HG03175 (cell line): ENCODE data around the gene PTPRN2.
"Not testable (repeated sequence)": the region's sequence is repeated elsewhere in the genome, so short reads cannot be mapped to it uniquely, and the experiment has no call there.

Source experiments
- ATAC-seq: cut with Tn5 transposase; IDR thresholded peaks from one replicate; pipeline ENCODE4 v1.9.1; 2021; ENCODE audit warnings: mild to moderate bottlenecking, moderate library complexity; ENCODE audit not compliant: unreplicated experiment

PTPRN2 gene

DNA sequence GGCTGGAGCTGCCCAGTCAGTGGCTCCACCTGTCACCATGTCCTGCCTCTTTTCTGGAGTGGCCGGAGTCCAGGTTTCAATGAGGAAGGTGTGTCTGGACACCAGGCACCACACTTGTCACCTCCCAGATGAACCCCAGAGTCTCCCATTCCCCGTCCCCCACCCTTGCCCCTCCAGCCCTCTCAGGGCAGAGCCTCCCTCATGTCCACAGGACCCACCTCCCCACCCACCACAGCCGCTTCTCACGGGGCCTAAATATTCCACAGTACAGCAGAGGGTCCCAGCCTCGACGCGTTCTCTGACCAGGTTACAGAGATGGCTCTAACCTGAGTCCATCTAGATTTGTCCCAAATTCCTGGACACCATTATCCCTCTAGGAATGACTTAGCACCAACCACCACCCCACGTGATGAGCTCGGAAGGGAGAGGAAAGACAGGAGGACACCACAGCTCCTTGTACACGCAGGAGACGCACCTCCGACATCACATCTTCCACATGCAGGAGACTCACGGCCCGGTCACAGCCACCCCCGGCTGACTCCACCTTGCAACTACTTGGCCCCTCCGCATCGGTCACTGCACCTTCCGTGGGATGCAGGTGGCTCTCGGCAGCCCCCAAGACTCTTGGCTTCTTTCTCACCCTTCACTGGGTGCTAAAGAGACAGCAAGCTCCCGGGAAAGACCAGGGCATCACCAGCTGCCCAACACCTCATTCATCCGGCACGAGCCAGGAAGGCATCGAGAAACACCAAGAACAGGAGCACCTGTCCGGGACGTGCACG, 690.7 kb downstream of the PTPRN2 start:
- no peak for ATAC-seq

DNA sequence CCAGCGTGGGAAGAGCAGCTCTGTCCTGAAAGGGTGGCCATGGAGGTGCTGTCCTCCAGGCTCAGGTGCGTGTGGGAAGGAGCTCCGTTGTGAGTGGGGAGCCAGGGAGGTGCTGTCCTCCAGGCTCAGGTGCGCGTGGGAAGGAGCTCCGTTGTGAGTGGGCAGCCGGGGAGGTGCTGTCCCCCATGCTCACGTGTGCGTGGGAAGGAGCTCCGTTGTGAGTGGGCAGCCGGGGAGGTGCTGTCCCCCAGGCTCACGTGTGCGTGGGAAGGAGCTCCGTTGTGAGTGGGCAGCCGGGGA, 691.3 kb downstream of the PTPRN2 start:
- ATAC-seq = not testable (repeated sequence)

DNA sequence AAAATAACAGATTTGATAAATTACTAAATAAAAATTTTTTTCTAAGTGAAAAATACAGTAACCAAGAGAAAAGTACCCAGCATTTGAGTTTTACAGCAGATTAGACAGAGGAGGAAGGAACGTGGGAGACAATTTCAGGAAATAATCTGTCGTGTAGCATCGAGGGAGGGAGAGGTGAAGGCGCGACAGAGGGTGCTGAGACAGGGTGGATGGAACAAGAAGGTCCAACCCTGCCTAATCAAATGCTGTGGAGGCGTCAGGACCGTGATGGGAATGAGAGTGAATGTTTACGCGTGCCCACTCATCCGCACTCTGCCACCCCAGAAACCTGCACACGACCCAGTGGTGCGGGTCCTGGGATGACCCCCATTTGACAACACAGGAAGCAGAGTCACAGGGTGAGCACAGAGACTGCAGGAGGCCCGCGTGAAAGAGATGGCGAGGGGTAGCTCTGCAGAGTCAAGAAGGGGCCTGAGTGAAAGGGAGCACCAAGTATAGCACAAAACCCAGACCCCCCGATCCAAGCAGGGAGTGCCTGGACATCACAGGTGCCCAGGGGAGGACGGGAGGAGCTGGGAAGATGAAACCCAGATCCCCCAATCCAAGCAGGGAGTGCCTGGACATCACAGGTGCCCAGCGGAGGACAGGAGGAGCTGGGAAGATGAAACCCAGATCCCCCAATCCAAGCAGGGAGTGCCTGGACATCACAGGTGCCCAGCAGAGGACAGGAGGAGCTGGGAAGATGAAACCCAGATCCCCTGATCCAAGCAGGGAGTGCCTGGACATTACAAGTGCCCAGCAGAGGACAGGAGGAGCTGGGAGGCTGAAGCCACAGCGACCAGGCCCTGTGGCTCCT, 691.9 kb downstream of the PTPRN2 start:
- no peak for ATAC-seq

DNA sequence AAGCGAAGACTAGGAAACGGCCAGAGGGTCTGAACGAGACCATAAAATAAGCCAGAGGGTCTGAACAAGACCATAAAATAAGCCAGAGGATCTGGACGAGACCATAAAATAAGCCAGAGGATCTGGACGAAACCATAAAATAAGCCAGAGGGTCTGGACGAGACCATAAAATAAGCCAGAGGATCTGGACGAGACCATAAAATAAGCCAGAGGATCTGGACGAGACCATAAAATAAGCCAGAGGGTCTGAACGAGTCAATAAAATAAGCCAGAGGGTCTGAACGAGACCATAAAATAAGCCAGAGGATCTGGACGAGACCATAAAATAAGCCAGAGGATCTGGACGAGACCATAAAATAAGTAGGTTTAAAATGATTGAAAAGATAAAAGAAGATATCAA, 692.5 kb downstream of the PTPRN2 start:
- not testable (repeated sequence) for ATAC-seq

GRCh38 chr7:157893535-157894044, 694.0 kb downstream of the PTPRN2 start:
- ATAC-seq = no peak

DNA sequence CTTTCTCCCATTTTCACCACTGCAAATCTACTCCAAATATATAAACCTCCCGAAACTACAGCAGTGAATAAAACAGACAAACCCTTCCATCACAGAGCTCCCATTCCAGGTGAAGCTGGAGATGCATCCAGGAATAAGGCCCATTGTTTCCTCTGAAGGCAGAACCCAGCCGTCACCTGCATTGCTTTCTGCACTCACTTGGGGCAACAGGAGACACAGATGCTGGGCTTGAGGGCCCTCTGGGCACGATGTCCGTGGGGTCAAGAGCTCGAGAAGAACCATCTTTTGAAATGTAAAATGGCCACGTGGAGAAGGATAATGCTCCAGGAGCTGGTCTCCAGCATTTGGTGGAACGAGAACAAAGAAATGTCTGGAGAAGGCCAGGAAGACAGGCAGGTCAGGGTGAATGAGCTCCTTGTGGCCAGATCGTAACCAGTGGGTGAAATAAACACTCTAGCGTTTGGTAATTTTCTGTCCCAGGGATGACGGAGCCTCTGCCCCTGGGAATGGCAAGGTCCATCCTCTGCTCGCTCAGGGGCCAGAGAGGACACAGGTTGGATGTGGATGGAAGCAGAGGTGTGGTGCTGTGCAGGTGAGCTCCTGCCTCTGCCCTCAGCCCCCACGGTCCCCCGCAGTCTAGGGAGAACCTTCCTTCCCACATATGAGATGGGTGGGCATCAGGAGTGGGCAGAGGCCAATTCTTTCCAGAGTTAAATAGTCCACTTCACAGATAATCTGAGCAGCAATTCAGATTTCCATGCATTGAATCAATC, 694.7 kb downstream of the PTPRN2 start:
- no peak for ATAC-seq

DNA sequence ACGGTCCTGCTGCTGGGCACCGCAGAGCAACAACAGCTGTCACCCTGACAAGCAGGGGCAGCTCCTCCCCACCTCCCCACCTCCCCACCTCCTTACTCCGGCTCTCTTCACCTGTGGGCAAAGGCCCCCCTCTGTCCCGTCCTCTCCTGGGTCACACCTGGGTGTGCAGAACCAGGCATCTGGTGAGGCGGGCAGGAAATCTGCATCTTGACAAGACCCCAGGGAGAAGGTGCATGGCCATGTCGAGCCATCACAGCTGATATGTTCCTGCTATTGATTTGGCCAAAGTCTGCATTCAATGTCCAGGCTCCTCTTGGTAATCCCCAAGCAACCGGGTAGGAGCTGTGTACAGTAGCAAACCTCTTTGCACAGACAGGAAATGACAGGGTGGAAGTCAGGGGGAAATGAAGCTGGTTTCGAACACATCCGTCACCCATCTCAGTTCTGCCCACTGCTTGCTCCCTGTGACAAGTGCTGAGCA, 696.7 kb downstream of the PTPRN2 start:
- no peak for ATAC-seq

- ATAC-seq = no peak
These were observed 698.1 kb downstream of the PTPRN2 start for GRCh38 chr7:157889480-157889879.

GRCh38 chr7:157888579-157888978, 699.0 kb downstream of the PTPRN2 start:
- no peak for ATAC-seq

DNA sequence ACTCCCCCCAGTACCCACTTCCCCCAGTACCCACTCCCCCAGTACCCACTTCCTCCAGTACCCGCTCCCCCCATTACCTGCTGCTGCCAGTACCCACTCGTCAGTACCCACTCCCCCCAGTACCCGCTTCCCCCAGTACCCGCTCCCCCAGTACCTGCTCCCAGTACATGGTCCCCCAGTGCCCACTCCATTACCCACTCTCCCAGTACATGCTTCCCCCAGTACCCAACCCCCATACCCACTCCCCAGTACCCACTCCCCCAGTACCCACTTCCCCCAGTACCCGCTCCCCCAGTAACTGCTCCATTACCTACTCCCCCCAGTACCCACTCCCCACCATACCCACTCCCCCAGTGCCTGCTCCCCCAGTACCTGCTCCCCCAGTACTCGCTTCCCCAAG, 700.2 kb downstream of the PTPRN2 start:
- ATAC-seq = no peak

DNA sequence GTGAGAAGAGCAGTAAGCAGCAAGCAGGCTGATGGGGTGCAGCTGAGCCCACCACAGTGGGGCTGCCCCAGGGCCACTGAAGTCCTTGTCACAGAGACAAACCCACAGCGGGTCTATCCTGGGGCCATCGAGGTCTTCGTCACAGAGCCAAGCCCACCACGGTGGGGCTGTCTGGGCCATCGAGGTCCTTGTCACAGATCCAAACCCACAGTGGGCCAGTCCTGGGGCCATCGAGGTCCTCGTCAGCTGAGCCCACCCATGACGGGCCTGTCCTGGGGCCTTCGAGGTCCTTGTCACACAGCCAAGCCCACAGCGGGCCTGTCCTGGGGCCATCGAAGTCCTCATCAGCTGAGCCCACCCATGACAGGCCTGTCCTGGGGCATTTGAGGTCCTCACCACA, 700.9 kb downstream of the PTPRN2 start:
- no peak for ATAC-seq

GRCh38 chr7:157886266-157886665, 701.4 kb downstream of the PTPRN2 start:
- ATAC-seq = no peak

GRCh38 chr7:157885140-157885539, 702.5 kb downstream of the PTPRN2 start:
- no peak for ATAC-seq

- ATAC-seq = no peak
These were observed 703.1 kb downstream of the PTPRN2 start for GRCh38 chr7:157884461-157885062.

DNA sequence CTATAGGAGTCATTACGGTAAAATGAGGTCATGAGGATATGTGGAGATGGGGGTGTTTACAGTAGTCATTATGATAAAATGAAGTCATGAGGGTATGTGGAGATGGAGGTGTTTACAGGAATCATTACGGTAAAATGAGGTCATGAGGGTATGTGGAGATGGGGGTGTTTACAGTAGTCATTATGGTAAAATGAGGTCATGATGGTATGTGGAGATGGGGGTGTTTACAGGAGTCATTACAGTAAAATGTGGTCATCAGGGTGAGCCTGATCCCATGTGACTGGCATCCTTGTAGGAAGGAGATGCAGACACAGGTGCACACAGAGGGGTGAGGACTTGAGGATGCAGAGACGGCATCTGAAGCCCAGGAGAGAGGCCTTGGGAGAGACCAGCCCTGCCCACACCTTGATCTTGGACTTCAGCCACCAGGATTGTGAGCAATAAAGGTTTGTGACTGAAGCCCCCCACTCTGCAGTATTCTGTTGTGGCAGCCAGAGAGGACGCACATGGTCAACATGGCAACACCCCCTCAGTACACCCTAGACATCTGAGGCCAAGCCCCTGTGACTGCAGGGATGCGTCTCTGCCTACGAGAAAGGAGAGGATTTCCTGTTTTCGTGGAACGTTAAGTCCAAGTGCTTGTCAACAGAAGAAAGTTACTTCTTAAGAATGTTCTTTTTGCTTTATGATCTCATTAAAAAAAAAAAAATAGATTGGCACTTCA, 706.4 kb downstream of the PTPRN2 start:
- no peak for ATAC-seq

- no peak for ATAC-seq
These were observed 708.2 kb downstream of the PTPRN2 start for GRCh38 chr7:157879391-157879790.

- ATAC-seq = no peak
These were observed 710.1 kb downstream of the PTPRN2 start for GRCh38 chr7:157877298-157878090.

GRCh38 chr7:157876469-157877285, 710.9 kb downstream of the PTPRN2 start:
- ATAC-seq = no peak
